Fibroblast of villous mesenchyme (primary cell): ENCODE results near the gene DENND2A. TPM values are rescaled to one million over a fixed set of nuclear protein-coding genes. Genes with fewer than 3 reads are reported as not detected.
"Not testable (repeated sequence)": the region's sequence is repeated elsewhere in the genome, so short reads cannot be mapped to it uniquely, and the experiment has no call there.

Source experiments
- DNase-seq: peaks from one replicate; pipeline ENCODE4 v3.0.0-alpha.2; 2010; ENCODE audit warnings: low read depth
- H3K4me3 ChIP-seq: 2 replicates; pipeline ENCODE4 v1.5.1; 2011; ENCODE audit warnings: low read depth, mild to moderate bottlenecking, low read length
- total RNA-seq: library from RNA; depleted of rRNA; stranded (reverse); fragments of >200 nt; gene quantifications from 2 replicates; pipeline ENCODE4 v1.2.3, GENCODE V29; 2012
- TF ChIP-seq, protein P1 (sequence below): IDR thresholded peaks from 2 replicates; pipeline ENCODE4 v1.5.1; 2012; ENCODE audit warnings: low read depth, mild to moderate bottlenecking, low read length; ENCODE audit not compliant: insufficient read depth

The DENND2A gene
- total RNA-seq, 1 donor, result 25.5 TPM

- TF ChIP-seq, protein P1, sequence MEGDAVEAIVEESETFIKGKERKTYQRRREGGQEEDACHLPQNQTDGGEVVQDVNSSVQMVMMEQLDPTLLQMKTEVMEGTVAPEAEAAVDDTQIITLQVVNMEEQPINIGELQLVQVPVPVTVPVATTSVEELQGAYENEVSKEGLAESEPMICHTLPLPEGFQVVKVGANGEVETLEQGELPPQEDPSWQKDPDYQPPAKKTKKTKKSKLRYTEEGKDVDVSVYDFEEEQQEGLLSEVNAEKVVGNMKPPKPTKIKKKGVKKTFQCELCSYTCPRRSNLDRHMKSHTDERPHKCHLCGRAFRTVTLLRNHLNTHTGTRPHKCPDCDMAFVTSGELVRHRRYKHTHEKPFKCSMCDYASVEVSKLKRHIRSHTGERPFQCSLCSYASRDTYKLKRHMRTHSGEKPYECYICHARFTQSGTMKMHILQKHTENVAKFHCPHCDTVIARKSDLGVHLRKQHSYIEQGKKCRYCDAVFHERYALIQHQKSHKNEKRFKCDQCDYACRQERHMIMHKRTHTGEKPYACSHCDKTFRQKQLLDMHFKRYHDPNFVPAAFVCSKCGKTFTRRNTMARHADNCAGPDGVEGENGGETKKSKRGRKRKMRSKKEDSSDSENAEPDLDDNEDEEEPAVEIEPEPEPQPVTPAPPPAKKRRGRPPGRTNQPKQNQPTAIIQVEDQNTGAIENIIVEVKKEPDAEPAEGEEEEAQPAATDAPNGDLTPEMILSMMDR, result no peak
- DNase-seq, result no peak
- no peak overlapping the region for H3K4me3 ChIP-seq
Observed at GRCh38 chr7:140571538-140572122, 69.0 kb downstream of the DENND2A start.

GRCh38 chr7:140570120-140570519, 70.5 kb downstream of the DENND2A start:
- H3K4me3 ChIP-seq, result no peak overlapping the region
- no peak for DNase-seq
- TF ChIP-seq, protein P1, result no peak

GRCh38 chr7:140568021-140568813, 72.4 kb downstream of the DENND2A start:
- TF ChIP-seq, protein P1, result no peak
- DNase-seq, result no peak
- H3K4me3 ChIP-seq, result no peak overlapping the region

- H3K4me3 ChIP-seq, result not testable (repeated sequence)
- peak; percentile 84 for DNase-seq
Observed at GRCh38 chr7:140566186-140566585, 74.4 kb downstream of the DENND2A start.

GRCh38 chr7:140565761-140566160, 74.9 kb downstream of the DENND2A start:
- not testable (repeated sequence) for DNase-seq, H3K4me3 ChIP-seq

DNA sequence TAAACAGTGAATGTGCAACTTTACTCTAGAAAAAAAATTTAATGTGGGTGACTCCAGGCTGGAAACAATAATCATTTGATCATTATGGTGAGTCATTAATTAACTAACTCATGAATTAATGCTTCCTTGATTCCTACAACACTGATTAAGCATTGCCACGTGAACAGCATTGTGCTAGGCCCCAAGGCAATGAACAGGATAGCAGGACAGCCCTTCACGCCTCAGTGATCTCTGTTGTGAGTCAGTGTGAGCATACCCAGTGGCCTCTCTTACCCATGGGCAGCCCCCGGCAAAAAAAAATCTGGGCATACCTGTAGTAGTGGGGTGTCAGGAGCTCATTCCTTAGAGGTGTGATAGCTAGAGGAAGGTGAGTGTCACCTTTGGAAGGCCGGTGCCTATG, 76.0 kb downstream of the DENND2A start:
- H3K4me3 ChIP-seq, result no peak overlapping the region
- TF ChIP-seq, protein P1, result no peak
- no peak for DNase-seq

DNA sequence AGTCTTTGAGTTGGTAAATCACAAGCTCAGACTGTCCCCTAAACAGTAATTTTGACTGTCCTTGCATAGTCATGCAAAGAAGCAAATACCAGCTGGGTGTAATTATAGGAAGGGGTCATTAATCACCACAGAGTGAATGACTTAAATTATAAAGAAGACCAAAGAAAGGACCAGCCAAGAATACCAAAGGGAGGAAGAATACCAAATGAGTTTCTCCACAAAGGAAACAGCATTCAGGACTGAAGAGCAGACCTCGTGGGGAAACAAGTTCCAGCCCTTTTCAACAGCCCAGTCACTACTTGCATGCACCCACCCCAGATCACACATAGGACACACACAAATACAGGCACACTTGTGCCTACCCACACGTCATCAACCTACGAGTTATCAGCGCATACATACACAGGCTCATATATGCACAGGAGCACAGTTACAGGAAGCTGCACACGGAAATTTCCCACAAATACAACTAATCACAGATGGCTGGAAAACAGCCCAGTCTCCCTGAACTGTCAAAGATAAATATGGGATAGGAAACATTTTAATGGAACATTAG, 77.6 kb downstream of the DENND2A start:
- DNase-seq, result no peak
- TF ChIP-seq, protein P1, result no peak

More for the DNA sequence above, 77.6 kb downstream of the DENND2A start:
- H3K4me3 ChIP-seq, result no peak overlapping the region
